ENCODE results near the gene UTP15. TPM values are rescaled to one million over a fixed set of nuclear protein-coding genes. Genes with fewer than 3 reads are reported as not detected.
A peak's percentile ranks its signal among the peaks of the same experiment; 100 is the strongest.

UTP15 gene
- total and polyA plus RNA-seq, 2 of the 4 experiments (the other 2 are of a cell fraction) = 11.4 to 28.0 TPM

- H3K9me3 ChIP-seq (ENCODE audit: control insufficient read depth, insufficient read depth, low read length) = no peaks in the 10 kb centered on the region
- no peak overlapping the region for H2BK120ac ChIP-seq (ENCODE audit: low read depth, low read length)
- H3K27ac ChIP-seq (ENCODE audit: insufficient read depth, low read length) = no peak overlapping the region
- POLR2A ChIA-PET (ENCODE audit: unreplicated experiment) = no interaction called here
- intact Hi-C loops (cut with micrococcal nuclease) = no loop called here
- no peak overlapping the region for H3K4me2 ChIP-seq (ENCODE audit: low read depth, low read length)
- no peaks in the 10 kb centered on the region for H3K79me1 ChIP-seq (ENCODE audit: low read depth in 1 of 2, low read length in 2 of 2)
- no peak overlapping the region for H4K91ac ChIP-seq (ENCODE audit: insufficient read depth, low read depth, low read length)
- peak overlapping the region; percentile 19; the same call in 1 of the 2 replicates for H3K4ac ChIP-seq (ENCODE audit: low read depth, low read length)
- no peaks in the 10 kb centered on the region for H4K20me1 ChIP-seq (ENCODE audit: insufficient read depth, low read length)
- peaks cover 7% of the 10 kb centered on the region; the same call in 1 of the 2 replicates for H3K9me1 ChIP-seq (ENCODE audit: insufficient read depth, low read length)
- no peak overlapping the region for H3K56ac ChIP-seq (ENCODE audit: extremely low read depth, insufficient read depth, low read length)
- H3K36me3 ChIP-seq (ENCODE audit: control insufficient read depth, insufficient read depth, low read length) = no peaks in the 10 kb centered on the region
- no peak overlapping the region for H3K14ac ChIP-seq (replicated peaks; ENCODE audit: low read depth, low read length)
- no peak overlapping the region for H3K4me3 ChIP-seq (ENCODE audit: insufficient read depth, low read depth, low read length)
- H3K23ac ChIP-seq (ENCODE audit: low read depth, low read length) = no peak overlapping the region
- DNase-seq (no peak), ATAC-seq (ENCODE audit: low read depth) (no peak)
- no peak overlapping the region for H2BK5ac ChIP-seq (ENCODE audit: low read depth, low read length, poor library complexity, severe bottlenecking)
- no peak overlapping the region; the same call in 2 of the 3 replicates for H2BK15ac ChIP-seq (ENCODE audit: low read depth, low read length)
- H2AFZ ChIP-seq (replicated peaks; ENCODE audit: low read length, poor library complexity) = no peak overlapping the region
- no peak overlapping the region for H3K18ac ChIP-seq (ENCODE audit: low read depth, low read length)
- no TSS peak for BruUV-seq (replicated peaks)
- H2AK9ac ChIP-seq (replicated peaks; ENCODE audit: low read depth, low read length, poor library complexity) = no peak overlapping the region
- H3K9ac ChIP-seq (ENCODE audit: low read depth, low read length) = no peak overlapping the region
- TF ChIP-seq FOS (IDR thresholded peaks at IDR 0.05; ENCODE audit: low read depth, low read length) = no peak
- TF ChIP-seq, protein P1, sequence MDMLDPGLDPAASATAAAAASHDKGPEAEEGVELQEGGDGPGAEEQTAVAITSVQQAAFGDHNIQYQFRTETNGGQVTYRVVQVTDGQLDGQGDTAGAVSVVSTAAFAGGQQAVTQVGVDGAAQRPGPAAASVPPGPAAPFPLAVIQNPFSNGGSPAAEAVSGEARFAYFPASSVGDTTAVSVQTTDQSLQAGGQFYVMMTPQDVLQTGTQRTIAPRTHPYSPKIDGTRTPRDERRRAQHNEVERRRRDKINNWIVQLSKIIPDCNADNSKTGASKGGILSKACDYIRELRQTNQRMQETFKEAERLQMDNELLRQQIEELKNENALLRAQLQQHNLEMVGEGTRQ (IDR thresholded peaks at IDR 0.05; ENCODE audit: low read depth, low read length) = no peak
- no peak for TF ChIP-seq MAFK (IDR thresholded peaks at IDR 0.05; ENCODE audit: low read depth, low read length)
- no peak for TF ChIP-seq MXI1 (IDR thresholded peaks at IDR 0.05; ENCODE audit: borderline replicate concordance, low read depth, low read length)
- TF ChIP-seq, protein P2, sequence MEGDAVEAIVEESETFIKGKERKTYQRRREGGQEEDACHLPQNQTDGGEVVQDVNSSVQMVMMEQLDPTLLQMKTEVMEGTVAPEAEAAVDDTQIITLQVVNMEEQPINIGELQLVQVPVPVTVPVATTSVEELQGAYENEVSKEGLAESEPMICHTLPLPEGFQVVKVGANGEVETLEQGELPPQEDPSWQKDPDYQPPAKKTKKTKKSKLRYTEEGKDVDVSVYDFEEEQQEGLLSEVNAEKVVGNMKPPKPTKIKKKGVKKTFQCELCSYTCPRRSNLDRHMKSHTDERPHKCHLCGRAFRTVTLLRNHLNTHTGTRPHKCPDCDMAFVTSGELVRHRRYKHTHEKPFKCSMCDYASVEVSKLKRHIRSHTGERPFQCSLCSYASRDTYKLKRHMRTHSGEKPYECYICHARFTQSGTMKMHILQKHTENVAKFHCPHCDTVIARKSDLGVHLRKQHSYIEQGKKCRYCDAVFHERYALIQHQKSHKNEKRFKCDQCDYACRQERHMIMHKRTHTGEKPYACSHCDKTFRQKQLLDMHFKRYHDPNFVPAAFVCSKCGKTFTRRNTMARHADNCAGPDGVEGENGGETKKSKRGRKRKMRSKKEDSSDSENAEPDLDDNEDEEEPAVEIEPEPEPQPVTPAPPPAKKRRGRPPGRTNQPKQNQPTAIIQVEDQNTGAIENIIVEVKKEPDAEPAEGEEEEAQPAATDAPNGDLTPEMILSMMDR (conservative IDR thresholded peaks at IDR 0.05; ENCODE audit: low read depth, low read length) = no peak
- TF ChIP-seq POLR2A (IDR thresholded peaks at IDR 0.05; ENCODE audit: low read depth, low read length) = no peak
- no peak for TF ChIP-seq MAZ (IDR thresholded peaks at IDR 0.05; ENCODE audit: borderline replicate concordance, low read depth, low read length)
- no peak for TF ChIP-seq SMC3 (IDR thresholded peaks at IDR 0.05; ENCODE audit: low read depth, low read length)
- no peak for TF ChIP-seq CEBPB (IDR thresholded peaks at IDR 0.05; ENCODE audit: low read depth, low read length)
- TF ChIP-seq, protein P3, sequence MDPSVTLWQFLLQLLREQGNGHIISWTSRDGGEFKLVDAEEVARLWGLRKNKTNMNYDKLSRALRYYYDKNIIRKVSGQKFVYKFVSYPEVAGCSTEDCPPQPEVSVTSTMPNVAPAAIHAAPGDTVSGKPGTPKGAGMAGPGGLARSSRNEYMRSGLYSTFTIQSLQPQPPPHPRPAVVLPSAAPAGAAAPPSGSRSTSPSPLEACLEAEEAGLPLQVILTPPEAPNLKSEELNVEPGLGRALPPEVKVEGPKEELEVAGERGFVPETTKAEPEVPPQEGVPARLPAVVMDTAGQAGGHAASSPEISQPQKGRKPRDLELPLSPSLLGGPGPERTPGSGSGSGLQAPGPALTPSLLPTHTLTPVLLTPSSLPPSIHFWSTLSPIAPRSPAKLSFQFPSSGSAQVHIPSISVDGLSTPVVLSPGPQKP (IDR thresholded peaks at IDR 0.05; ENCODE audit: borderline replicate concordance, low read depth, low read length) = no peak
- TF ChIP-seq RAD21 (IDR thresholded peaks at IDR 0.05; ENCODE audit: low read length) = no peak
- TF ChIP-seq CHD1 (IDR thresholded peaks at IDR 0.05; ENCODE audit: low read depth, low read length) = no peak
- no peak for TF ChIP-seq RCOR1 (IDR thresholded peaks at IDR 0.05; ENCODE audit: insufficient replicate concordance, low read length)
- no peak for TF ChIP-seq RFX5 (IDR thresholded peaks at IDR 0.05; ENCODE audit: low read depth, low read length)
- TF ChIP-seq NFE2L2 (IDR thresholded peaks at IDR 0.05; ENCODE audit: low read depth, low read length) = no peak
- TF ChIP-seq BHLHE40 (IDR thresholded peaks at IDR 0.05; ENCODE audit: low read depth, low read length) = no peak
- CTCF ChIA-PET = interaction anchor here (0.6 kb wide), 1 partner anchor 566 kb away, joined by 3 read pairs; no protein-coding TSS in a partner anchor
- no peaks in the 10 kb centered on the region for H3K27me3 ChIP-seq (ENCODE audit: control insufficient read depth, insufficient read depth, low read length)
- H4K8ac ChIP-seq (ENCODE audit: low read depth in 2 of 2, low read length in 2 of 2) = no peak overlapping the region
- dilution Hi-C loops (cut with HindIII; ENCODE audit: low sequenced_read_pairs, unreplicated experiment) = no loop called here
- in situ Hi-C loops (cut with MboI; ENCODE audit: low sequenced_read_pairs) = no loop called here
- no peak overlapping the region for H4K5ac ChIP-seq (ENCODE audit: low read depth, low read length)
- H3K4me1 ChIP-seq (ENCODE audit: control insufficient read depth, insufficient read depth, low read length) = peaks cover 14% of the 10 kb centered on the region
- peak overlapping the region; percentile 44; the same call in 1 of the 2 replicates for H2AK5ac ChIP-seq (ENCODE audit: low read depth, low read length)
- 85% methylated on average over 6 of the region's 7 CpGs; no CpG with 5 or more reads in 1 of the 2 experiments for WGBS, 2 experiments (ENCODE audit: extremely low coverage in 2 of 2, insufficient read length in 1 of 2)
- no peak overlapping the region for H2BK20ac ChIP-seq (ENCODE audit: low read depth, low read length)
Measured at GRCh38 chr5:73522989-73523388, 42.6 kb upstream of the UTP15 start.

Measured in IMR-90 (cell line).